Measurements from ENCODE around the gene NFATC2.

NFATC2 gene

DNA sequence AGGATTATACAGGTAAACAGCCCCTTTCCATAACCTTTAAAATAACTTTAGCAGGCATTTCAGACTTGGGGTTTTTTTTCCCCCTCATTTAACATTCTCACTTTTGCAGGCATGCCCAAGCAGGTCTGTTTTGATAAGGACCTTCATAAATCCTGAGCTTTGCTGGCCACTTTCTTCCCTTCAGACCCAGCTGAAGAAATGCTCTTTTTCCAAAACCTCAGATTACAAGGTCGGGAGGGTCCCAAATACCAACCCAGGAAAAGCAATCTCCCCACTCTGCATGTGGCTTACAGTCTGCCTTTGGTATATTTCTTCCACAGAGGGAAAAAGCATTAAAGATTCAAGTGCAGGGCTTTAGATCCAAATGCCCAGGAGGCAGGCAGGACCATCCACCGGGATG, 6.8 kb downstream of the NFATC2 start:
- no peak for DNase-seq

DNA sequence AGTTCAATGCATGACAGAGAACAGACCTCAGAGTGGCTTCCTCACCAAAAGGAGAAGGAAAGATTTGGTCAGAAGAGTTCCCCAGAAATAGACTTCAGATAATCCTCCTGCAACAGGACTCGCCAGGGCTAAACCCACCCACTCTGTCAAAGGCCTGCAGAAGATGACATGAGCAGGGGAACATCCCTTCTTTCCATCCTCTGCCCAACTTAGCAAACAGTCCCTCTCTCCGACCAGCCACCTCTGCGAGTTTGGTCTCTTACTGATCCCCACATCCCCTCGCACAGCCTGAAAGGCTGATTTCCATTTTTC, 7.5 kb downstream of the NFATC2 start:
- no peak for DNase-seq

DNA sequence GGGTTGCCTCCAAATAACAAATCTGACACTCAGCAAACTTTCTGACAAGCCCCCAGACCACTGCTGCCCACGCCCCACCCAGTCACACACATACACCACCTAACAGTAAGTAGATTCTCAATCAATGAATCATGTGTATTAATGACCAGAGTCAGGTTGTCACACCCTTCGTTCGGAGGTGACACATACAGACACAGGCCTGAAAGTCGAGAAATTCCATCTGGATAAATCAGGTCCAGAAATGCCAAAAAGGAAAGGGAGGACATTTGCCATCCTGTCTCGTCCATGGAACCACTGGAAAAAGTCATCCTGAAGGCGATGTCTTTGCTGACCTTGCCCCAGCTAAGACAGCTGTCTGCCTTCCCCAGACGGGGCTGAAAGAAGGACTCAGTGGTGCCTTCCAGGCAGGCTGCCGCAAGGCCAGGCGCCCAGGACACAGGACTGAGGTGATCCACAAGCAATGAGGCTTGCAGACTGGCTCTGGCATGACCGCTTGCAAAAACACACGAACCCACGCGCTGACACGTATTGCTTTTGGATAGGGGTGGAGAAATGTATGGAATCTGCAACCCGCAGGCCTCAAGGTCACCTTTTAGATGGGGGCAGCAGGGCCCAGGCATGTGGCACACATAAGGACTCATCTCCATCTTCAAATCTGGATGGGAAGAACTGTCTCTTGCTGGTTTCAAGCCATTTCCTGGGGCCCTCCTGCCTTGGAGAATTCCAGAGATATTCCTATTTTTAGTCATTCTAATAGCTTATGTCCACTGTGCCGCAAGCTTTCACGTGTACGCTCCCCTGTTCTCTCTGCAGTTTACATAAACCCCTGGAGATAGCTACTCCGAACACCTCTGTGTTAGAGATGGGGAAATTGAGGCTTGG, 9.0 kb downstream of the NFATC2 start:
- no peak for DNase-seq

DNA sequence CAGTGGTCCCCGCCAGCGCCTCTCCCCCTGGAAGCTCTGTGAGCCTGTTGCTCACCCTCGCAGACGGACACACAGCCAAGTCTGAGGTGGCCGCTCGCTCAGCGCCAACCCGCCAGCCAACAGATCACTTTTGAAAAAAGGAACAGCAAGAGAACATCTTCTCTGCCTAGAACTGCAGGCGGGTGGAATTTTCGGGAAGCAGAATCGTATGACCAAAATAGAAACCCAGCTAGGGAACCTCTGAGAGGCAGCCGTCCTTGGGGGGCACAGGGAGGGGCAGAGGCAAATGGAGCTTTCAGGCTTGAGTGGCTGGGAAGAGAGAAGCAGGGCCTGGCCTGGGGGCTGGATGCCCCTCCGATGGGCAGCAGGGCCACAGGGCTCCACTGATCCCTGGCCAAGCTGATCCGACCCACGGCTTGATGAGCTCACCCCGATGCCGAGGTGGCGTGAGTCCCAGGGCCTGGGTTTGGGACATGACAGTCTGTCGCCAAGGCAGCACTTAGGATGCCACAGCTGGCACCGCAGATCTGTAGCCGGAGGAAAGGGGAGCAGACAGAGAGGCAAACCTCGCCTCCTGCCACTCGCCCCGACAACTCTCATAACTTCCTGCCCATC, 9.8 kb downstream of the NFATC2 start:
- DNase-seq, result no peak

DNA sequence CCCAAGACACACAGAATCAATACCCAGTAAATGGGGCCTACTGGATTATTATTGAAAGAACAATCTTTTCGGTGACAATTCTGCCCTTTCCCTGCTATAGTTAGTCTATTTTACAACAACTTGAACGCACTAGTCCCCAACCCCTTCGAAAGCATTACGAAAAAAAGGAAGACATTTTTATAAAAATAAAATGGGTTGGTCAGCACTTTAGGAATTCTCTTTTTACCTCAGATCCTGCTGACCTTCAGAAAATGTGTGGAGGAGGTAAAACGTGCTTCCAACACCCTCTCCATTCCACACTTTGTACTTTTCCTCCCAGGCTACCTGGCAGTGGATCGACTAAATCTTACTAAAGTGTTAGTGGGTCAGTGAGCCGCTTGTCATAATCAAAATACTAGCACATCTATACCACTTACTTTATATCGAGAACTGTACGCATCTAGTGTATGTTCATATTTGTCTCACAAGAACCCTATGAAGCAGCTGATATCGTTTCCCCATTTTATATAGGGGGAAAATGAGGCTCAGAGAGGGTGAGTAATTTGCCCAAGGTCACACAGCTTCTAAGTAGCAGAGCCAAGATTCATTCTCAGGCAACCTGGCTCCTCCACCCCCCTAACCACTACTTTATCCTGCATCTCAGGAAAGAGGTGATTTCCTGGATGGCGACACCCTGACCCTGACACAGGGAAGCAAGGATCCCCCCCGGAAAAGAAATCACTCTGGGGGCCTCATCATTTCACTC, 10.6 kb downstream of the NFATC2 start:
- no peak for DNase-seq

DNA sequence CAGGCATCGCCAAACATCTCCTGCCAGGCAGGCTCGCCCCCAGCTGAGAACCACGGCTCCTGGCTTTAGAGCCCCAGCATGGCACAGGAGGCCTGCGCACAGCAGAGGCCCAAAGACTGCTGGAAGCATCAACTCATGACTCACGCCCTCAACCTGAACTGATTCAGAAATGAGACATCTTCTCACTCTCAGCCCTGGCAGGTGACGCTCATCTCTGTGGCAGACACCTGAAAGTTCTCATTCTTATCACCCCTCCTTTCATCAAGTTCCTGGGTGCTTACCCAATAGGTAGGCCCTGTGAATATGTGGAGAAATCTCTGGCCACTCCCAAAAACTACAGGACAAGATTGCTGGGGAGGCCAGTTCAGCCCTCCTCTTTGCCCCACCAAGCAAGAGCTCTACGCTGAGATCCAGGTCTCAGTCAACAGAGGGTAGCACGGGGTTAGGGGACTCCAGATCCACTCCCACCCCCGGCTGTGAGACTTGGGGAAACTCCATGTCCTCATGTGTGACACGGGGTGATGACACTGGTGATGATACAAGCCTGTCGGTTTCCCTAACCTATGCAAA, 11.3 kb downstream of the NFATC2 start:
- DNase-seq, result peak; percentile 60

DNA sequence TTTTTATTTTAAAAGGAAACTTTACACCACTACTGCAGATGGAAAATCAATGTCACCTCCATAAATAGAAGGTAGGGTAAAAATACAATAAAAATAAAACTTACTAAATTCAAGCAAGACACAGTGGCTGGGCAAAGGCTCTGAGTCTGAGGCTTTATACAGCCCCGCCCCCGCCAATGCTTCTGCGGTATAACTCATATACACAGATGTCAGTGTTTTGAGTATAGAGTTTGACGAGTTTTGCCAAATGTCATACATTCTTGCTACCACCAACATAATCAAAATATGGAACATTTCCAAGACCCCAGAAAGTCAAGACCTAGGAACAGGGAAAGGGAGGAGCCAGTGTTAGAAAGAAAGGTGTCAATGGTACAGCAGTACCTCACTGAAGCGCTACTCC, 12.8 kb downstream of the NFATC2 start:
- peak; percentile 72 for DNase-seq

DNA sequence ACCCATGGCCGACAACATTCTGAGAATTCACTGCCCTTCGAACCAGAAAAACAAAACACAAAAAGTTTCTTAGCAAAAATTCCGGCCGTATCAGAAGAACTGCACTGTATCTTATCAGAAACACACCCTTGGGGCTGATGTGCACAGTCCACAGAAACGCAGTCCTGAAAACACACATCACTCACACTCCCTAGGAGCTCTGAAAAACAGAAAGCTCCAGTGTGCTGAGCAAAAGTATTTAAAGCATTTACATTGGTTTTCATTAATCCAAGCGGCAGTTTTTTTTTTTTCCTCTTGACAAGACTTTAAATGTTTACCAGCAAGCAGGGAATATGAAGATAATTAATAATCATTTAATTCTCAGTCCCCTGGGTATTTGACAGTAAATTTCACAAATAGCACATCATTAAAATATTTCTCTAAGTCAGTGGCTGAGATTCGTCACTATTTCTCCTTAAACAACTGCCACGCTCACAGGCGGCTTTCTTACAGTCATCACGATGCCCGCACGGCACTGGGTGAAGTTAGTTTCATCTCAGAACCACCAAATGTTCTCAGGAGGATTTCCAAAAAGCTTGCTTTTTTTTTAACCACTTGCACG, 13.3 kb downstream of the NFATC2 start:
- no peak for DNase-seq

DNA sequence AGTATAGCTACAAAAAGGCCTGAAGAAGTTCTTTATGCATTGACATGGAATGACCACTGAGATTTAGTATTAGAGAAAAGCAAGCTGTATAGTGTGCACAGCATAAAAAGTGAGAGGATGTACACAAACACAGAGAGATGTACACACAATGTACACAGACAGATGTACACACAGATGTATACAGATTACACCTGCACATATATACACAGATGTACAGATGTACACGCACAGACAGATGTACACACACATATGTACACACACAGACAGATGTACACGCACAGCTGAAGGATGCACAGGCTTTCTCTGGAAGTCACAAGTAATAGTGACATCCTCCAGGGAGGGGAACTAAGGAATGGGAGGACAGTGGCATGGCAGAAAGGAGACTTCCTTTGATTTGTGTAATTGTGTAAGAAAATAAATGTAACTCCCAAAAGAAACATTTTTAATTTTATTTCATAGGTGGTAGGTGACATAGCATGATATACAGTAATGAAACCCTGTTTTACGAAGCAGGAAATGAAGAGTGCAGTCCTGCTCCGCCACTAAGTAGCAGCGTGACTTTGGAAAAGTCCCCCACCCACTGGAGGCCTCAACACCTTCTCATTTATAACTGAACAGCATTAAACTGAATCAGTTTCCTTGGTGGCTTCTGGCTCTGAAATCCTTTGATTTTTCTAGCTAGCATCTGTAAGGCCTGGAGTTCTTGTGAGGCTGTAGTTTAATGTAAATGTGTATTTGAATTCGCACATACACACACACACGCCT, 14.1 kb downstream of the NFATC2 start:
- DNase-seq, result peak; percentile 39

DNA sequence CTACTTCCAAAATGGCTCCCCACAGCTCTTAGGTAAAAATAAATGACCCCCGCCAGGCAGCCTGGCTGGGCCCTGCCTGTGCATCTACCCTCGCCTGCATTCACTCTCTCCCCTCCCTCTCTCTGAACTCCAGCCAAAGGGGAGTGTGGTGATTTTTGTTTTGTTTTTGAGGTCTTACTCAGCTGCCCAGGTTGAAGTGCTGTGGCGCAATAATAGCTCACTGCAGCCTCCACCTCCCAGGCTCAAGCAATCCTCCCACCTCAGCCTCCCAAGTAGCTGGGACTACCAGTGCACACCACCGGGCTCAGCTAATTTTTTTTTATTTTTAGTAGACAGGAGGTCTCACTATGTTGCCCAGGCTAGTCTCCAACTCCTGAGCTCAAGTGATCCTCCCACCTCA, 15.8 kb downstream of the NFATC2 start:
- DNase-seq, result no peak

DNA sequence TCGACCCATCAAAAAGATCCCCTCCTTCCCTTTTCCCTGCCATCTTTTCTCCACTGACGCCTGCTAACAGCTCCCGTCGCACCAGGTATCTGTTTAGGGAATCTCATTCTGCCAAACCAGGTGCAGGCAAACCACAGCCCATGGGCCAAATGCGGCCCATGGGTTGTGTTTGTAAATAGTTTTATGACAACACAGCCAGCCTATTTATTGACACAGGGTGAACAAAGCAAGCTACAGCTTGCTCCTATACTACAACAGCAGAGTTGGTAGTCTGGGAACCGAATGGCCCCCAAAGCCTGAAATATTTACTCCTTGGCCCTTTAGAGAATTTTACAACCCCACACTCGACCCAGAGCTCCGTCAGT, 16.4 kb downstream of the NFATC2 start:
- no peak for DNase-seq

DNA sequence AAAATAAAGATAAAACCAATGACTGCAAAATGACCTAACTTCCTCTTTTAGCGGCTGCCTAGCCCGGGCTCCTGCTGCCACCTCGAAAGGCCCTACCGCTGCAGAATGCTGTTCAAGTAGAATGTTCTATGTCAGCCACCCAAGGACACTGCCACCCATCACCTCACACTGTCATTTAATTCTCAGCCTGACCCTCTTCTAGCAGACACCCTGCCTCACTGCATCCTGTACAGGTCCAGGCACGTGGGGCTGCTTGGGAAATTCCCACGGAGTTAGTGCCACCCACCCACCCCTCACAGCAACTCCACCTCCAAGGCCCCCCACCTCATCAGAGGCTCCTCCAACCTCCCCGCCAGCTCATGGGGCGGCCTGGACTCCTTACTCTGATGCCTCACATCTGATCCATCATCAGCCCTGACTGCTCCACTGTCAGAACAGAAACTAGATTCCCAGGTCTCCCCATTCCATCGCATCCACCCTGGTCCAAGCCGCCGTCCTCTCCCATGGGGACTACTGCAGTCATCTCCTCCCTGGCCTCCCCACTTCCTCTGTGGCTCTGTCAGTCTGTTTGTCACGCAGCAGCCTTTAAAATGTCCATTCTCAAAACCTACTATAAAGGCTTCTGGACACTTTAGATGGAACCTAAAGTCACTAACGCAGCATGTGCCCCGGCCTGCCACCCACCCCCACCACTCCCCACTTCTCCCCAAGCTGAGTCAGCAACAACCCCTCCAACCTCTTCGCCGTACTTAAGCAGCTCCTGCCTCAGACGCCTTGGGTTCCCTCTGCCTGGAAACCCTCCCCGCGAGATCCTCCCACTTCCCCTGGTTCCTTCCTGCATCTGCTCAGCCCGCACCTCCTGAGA, 17.0 kb downstream of the NFATC2 start:
- DNase-seq, result peak; percentile 48

DNA sequence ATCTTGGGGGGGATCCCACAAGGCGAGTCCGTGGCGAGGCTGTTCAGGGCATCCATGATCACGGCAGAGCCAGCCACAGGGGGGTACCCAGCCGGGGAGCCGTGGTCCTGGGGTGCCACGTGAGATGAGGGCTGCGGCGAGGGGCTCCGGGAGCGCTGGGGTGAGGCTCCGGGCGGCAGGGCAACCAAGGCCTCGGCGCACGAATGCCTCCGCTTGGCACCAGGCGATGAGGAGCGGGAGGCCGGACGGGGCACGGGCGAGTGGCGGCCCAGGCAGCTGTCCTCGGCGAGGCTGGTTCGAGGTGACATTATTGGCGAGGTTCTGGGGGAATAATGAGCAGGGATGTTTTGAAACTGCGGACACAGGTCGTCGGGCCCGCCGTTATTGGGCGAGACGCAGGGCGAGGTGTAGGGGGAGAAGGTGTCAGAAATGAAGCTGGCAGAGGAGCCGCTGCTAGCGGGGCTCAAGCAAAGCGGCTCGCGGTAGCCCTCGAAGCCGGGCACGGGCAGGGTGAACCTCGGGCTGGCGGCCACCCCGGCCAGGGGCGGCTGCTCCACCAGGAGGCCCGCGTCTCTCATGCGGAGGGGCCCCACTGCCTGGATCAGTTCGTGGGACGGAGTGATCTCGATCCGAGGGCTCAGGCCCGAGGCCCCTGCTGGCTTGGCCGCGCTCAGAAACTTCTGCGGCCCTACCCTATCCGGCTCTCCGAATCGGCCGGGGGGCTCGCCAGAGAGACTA, 19.1 kb downstream of the NFATC2 start:
- no peak for DNase-seq

DNA sequence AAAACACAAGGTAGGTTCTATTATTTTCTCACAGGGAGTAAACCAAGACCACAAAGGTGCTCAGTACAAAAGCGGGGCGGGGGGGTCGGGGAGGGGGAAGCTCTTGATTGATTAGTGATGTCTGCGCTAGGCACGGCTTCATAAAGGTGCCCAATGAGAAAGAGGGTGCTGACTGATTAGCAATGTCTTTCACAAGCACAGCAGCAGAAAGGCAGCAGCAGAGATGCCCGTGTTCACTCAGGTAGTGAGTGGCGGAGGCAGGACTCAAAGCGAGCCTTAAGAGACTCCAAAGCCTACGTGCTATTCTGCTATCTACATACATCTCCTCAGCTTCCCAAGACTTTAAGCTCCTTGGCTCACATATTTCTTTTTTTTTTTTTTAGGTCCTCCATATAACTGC, 20.3 kb downstream of the NFATC2 start:
- no peak for DNase-seq

DNA sequence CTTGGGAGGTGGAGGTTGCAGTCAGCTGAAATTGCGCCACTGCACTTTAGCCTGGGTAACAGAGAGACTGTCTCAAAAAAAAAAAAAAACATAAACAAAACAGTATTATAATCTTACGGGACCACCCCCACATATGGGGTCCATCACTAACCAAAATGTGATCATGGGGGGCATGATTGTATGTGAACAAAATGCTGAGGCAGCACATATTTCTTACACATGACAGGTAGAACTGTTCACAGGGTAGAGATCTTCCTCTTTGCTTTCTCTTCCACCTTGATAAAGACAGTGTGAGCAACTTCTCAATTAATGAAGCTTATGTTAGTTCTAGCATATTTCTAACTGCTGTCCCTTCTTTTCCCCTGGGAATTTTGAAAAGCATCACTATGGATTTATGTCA, 24.7 kb downstream of the NFATC2 start:
- no peak for DNase-seq

DNA sequence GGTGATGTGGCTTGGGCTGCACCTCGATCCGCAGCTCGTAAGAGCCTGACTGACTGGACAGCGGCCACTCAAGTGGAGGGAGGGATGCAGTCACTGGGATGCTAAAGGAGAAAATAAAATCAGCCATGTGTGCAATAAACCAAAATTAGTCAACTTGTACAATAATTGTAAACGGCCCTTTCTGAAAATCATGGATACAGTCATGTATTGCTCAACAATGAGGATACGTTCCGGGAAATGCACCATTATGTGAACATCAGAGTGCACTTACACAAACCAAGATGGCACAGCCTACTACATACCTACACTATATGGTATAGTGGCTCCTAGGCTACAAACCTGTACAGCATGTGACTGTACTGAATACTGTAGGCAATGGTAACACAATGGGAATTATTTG, 25.7 kb downstream of the NFATC2 start:
- DNase-seq, result no peak

DNA sequence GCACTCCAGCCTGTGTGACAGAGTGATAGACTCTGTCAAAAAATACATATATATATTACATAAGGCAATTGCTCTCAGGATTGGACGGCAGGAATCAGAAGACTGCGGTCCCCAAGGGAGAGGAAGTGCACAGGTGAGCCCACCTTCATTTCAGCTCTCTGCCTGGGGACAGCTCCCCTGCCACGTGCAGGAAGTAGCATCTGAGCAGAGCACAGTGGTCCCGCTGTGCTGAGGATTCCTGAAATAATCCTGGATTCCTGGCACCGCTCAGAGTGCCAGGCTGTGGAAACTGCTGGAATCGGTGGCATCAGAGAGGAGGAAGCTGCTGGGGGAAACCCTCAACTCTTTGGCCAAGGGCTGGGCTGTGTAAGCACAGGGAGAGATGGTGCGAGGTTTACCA, 27.7 kb downstream of the NFATC2 start:
- DNase-seq, result no peak

DNA sequence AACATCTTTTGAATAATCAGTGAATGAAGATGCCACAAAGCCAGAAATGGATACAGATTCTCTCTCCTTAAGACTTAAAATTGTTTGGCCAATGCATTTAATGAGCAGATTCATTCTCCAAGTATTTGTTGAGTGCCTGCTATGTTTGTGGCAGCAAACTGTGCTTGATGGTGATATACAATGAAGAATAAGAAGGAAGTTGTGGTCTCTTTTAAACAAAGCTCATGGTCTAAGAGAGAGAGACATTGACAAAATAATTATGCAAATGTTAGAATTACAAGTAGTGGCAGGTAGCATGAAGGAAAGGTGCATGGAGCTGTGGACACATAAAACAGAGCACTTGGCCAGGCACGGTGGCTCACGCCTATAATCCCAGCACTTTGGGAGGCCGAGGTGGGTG, 28.3 kb downstream of the NFATC2 start:
- DNase-seq, result no peak

DNA sequence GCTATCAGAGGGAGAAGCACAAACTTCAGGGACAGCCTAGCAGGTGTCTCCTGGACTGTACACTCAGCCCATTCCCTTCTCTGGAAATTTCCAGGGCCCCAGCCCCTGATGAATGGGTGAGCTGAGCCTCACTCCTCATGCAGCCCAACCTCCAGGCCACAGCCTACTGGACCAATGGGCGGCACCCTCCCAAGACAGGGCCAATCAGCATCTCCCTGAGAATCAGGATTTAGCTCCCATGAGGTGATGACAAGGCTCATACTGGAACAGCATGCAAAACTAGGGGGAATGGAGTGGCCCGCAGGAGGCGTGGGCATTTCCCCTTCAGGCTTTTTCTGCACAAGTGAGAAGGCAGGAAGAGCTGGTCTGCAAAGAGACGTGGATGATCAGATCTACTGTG, 29.0 kb downstream of the NFATC2 start:
- no peak for DNase-seq

DNA sequence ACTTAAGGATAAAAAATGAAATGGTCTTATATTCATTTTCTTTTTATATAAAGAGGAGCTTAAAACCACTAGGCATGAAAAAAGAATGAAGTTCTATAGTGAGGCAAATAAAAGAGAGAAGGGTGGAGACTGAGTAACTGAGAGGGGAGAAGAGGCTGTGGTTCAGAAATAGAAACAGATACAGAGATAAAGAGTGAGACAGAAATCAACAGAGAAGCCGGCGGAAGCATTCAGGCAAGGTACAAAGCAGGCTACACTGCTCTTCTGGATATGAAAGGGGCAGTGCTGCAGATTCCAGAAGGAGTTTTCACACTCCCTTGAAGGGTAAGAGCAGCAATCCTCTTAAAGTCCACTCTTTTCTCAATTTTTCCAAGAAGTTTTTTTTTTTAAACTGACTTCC, 29.9 kb downstream of the NFATC2 start:
- no peak for DNase-seq
